H9 (cell line): ENCODE results near the gene PTPRN2. TPM values are rescaled to one million over a fixed set of nuclear protein-coding genes. Genes with fewer than 3 reads are reported as not detected.

Source experiments
- DNase-seq: peaks from one replicate; pipeline ENCODE4 v3.0.0-alpha.2; 2017
- H2AFZ ChIP-seq: one replicate; pipeline ENCODE4 v1.6.1; 2013; ENCODE audit warnings: mild to moderate bottlenecking, low read length, control low read depth, moderate library complexity
- H2AK5ac ChIP-seq: 2 replicates; pipeline ENCODE4 v1.6.1; 2013; ENCODE audit warnings: low read length, control low read depth, mixed read lengths; ENCODE audit not compliant: insufficient read length
- H2BK120ac ChIP-seq: one replicate; pipeline ENCODE4 v1.6.1; 2013; ENCODE audit warnings: low read depth, mild to moderate bottlenecking, low read length, control low read depth, inconsistent platforms; ENCODE audit not compliant: poor library complexity, severe bottlenecking
- H2BK12ac ChIP-seq: 2 replicates; pipeline ENCODE4 v1.6.1; 2013; ENCODE audit warnings: low read length, control low read depth, mixed read lengths, low read depth; ENCODE audit not compliant: insufficient read length
- H2BK15ac ChIP-seq: 2 replicates; pipeline ENCODE4 v1.6.1; 2013; ENCODE audit warnings: low read depth, low read length, control low read depth
- H2BK20ac ChIP-seq: one replicate; pipeline ENCODE4 v1.6.1; 2013; ENCODE audit warnings: low read depth, mild to moderate bottlenecking, low read length, control low read depth, inconsistent platforms; ENCODE audit not compliant: poor library complexity, severe bottlenecking
- H2BK5ac ChIP-seq: 2 replicates; pipeline ENCODE4 v1.6.1; 2013; ENCODE audit warnings: low read length, control low read depth, mixed read lengths; ENCODE audit not compliant: insufficient read length
- H3K14ac ChIP-seq: 2 replicates; pipeline ENCODE4 v1.6.1; 2013; ENCODE audit warnings: low read length, control low read depth; ENCODE audit not compliant: insufficient read depth
- H3K18ac ChIP-seq: 2 replicates; pipeline ENCODE4 v1.6.1; 2013; ENCODE audit warnings: low read depth, mild to moderate bottlenecking, mixed read lengths, low read length, control low read depth; ENCODE audit not compliant: insufficient read length
- H3K23ac ChIP-seq: 2 replicates; pipeline ENCODE4 v1.6.1; 2013; ENCODE audit warnings: low read length, control low read depth, mixed read lengths, low read depth; ENCODE audit not compliant: insufficient read length
- H3K23me2 ChIP-seq: 2 replicates; pipeline ENCODE4 v1.6.1; 2013; ENCODE audit warnings: low read depth, mild to moderate bottlenecking, mixed read lengths, low read length, control low read depth; ENCODE audit not compliant: insufficient read length, poor library complexity, severe bottlenecking
- H3K27ac ChIP-seq: 2 replicates; pipeline ENCODE4 v1.5.1; 2013; ENCODE audit warnings: low read length, control low read depth, mixed read lengths, low read depth; ENCODE audit not compliant: insufficient read length
- H3K27me3 ChIP-seq: 2 replicates; pipeline ENCODE4 v1.6.1; 2013; ENCODE audit warnings: low read length, control low read depth, inconsistent platforms; ENCODE audit not compliant: insufficient read depth
- H3K4ac ChIP-seq: 2 replicates; pipeline ENCODE4 v1.6.1; 2013; ENCODE audit warnings: low read depth, mild to moderate bottlenecking, control low read depth, inconsistent platforms, low read length, moderate library complexity
- H3K4me1 ChIP-seq: 2 replicates; pipeline ENCODE4 v1.6.1; 2013; ENCODE audit warnings: low read length, control low read depth, inconsistent platforms; ENCODE audit not compliant: insufficient read depth
- H3K4me2 ChIP-seq: 2 replicates; pipeline ENCODE4 v1.6.1; 2013; ENCODE audit warnings: low read length, control low read depth, mixed read lengths; ENCODE audit not compliant: insufficient read length, insufficient read depth
- H3K56ac ChIP-seq: 2 replicates; pipeline ENCODE4 v1.6.1; 2013; ENCODE audit warnings: low read depth, mild to moderate bottlenecking, mixed read lengths, low read length, control low read depth; ENCODE audit not compliant: insufficient read length
- H3K79me1 ChIP-seq: 2 replicates; pipeline ENCODE4 v1.6.1; 2013; ENCODE audit warnings: low read depth, mild to moderate bottlenecking, moderate library complexity, low read length, control low read depth, inconsistent platforms; ENCODE audit not compliant: insufficient read depth, poor library complexity, severe bottlenecking
- H3K79me2 ChIP-seq: 2 replicates; pipeline ENCODE4 v1.6.1; 2013; ENCODE audit warnings: low read length, control low read depth, inconsistent platforms; ENCODE audit not compliant: insufficient read depth
- H3K9ac ChIP-seq: 2 replicates; pipeline ENCODE4 v1.6.1; 2013; ENCODE audit warnings: low read length, control low read depth, mixed read lengths; ENCODE audit not compliant: insufficient read length; ENCODE audit errors: extremely low read depth
- H3K9me3 ChIP-seq: one replicate; pipeline ENCODE4 v1.6.1; 2013; ENCODE audit warnings: low read depth, low read length, inconsistent platforms; ENCODE audit not compliant: control insufficient read depth
- H3T11ph ChIP-seq: one replicate; pipeline ENCODE4 v1.6.1; 2013; ENCODE audit warnings: mild to moderate bottlenecking, low read length, control low read depth, inconsistent platforms
- H4K20me1 ChIP-seq: one replicate; pipeline ENCODE4 v1.6.1; 2013; ENCODE audit not compliant: control insufficient read depth, insufficient read length, insufficient read depth
- H4K5ac ChIP-seq: 2 replicates; pipeline ENCODE4 v1.6.1; 2013; ENCODE audit warnings: low read depth, mild to moderate bottlenecking, mixed read lengths, low read length, control low read depth; ENCODE audit not compliant: insufficient read length
- H4K8ac ChIP-seq: replicated peaks from 2 replicates; pipeline ENCODE4 v1.6.1; 2013; ENCODE audit warnings: low read length, control low read depth, mixed read lengths, low read depth; ENCODE audit not compliant: insufficient read length
- H4K91ac ChIP-seq: 2 replicates; pipeline ENCODE4 v1.6.1; 2013; ENCODE audit warnings: low read depth, mild to moderate bottlenecking, moderate library complexity, mixed read lengths, low read length, control low read depth; ENCODE audit not compliant: insufficient read length
- H3K27ac Mint-ChIP-seq, 3 experiments: 2 replicates in 2 of 3; 3 replicates in 1 of 3; pipeline ENCODE4 v1.8.0; 2020 to 2021; ENCODE audit warnings: mixed read lengths in 3 of 3, mild to moderate bottlenecking in 1 of 3, moderate library complexity in 1 of 3
- H3K27me3 Mint-ChIP-seq: 2 replicates; pipeline ENCODE4 v1.8.0; 2021; ENCODE audit warnings: low read depth, mild to moderate bottlenecking, moderate library complexity, mixed read lengths
- H3K36me3 Mint-ChIP-seq, 3 experiments: 2 replicates in 2 of 3; 3 replicates in 1 of 3; pipeline ENCODE4 v1.8.0; 2020 to 2021; ENCODE audit warnings: low read depth in 3 of 3, mixed read lengths in 3 of 3; ENCODE audit not compliant: insufficient read depth in 1 of 3
- H3K4me1 Mint-ChIP-seq, 2 experiments: 2 replicates each; pipeline ENCODE4 v1.8.0; 2020; ENCODE audit warnings: mixed read lengths in 2 of 2
- H3K4me3 Mint-ChIP-seq, 2 experiments: 2 replicates in 1 of 2; 3 replicates in 1 of 2; pipeline ENCODE4 v1.8.0; 2020 to 2021; ENCODE audit warnings: mild to moderate bottlenecking in 2 of 2, mixed read lengths in 2 of 2, moderate library complexity in 1 of 2
- H3K9me3 Mint-ChIP-seq, 2 experiments: 2 replicates in 1 of 2; 3 replicates in 1 of 2; pipeline ENCODE4 v1.8.0; 2020; ENCODE audit warnings: mild to moderate bottlenecking in 2 of 2, mixed read lengths in 2 of 2, moderate library complexity in 1 of 2
- CTCF ChIP-seq: fragments of 200-600 bp; sonication (generic); conservative IDR thresholded peaks from 3 replicates; pipeline ENCODE4 v1.8.0; 2021; ENCODE audit warnings: antibody characterized with exemption, mild to moderate bottlenecking
- WGBS: extraction: QIAGEN DNeasy Blood & Tissue Kit; methylation state at CpG from one replicate; pipeline ENCODE4 v1.1.7; 2013; ENCODE audit warnings: missing lambda C conversion rate, low lambda C conversion rate, mixed read lengths; ENCODE audit not compliant: insufficient read length; ENCODE audit errors: extremely low coverage; 5-methylcytosine and 5-hydroxymethylcytosine counted together
- total RNA-seq: library from RNA; stranded (reverse); gene quantifications from 2 replicates; pipeline ENCODE4 v1.2.1, GENCODE V29; 2021

The PTPRN2 gene
- total RNA-seq, 1 experiment from 2014 or later, result 5.2 TPM

GRCh38 chr7:158616050-158616449, 28.4 kb upstream of the PTPRN2 start:
- peaks cover 35 to 39% of the 10 kb centered on the region in 2 experiments for H3K4me1 Mint-ChIP-seq
- no peaks in the 10 kb centered on the region for H3K9me3 Mint-ChIP-seq
- Histone ChIP-seq H2BK15ac (no peak overlapping the region), H4K8ac (no peak overlapping the region), H3K4ac (no peak overlapping the region), H4K5ac (no peak overlapping the region), H3K4me2 (no peak overlapping the region), H3K79me2 (no peaks in the 10 kb centered on the region), H3K56ac (no peak overlapping the region), H3K23me2 (no peaks in the 10 kb centered on the region), H2BK5ac (no peak overlapping the region), H2AFZ (no peak overlapping the region), H4K20me1 (no peaks in the 10 kb centered on the region), H2BK12ac (no peak overlapping the region), H3K27ac (no peak overlapping the region), H3K18ac (no peak overlapping the region), H3T11ph (no peak overlapping the region), H2BK120ac (no peak overlapping the region), H3K4me1 (peaks cover 8% of the 10 kb centered on the region), H4K91ac (no peak overlapping the region), H2AK5ac (no peak overlapping the region), H3K14ac (no peak overlapping the region), H3K79me1 (no peaks in the 10 kb centered on the region), H3K23ac (no peak overlapping the region), H3K9me3 (no peaks in the 10 kb centered on the region), H2BK20ac (no peak overlapping the region), H3K9ac (no peak overlapping the region), H3K27me3 (no peaks in the 10 kb centered on the region)
- WGBS, result no CpG with 5 or more reads among the region's 2 CpGs
- peaks cover 0 to 14% (median 11%) of the 10 kb centered on the region in 3 experiments; a peak in 6 of 7 replicates for H3K36me3 Mint-ChIP-seq
- peak overlapping the region in 1 of 3 experiments; percentile 75; a peak in 2 of 7 replicates for H3K27ac Mint-ChIP-seq
- no peak overlapping the region for H3K4me3 Mint-ChIP-seq
- no peak for TF ChIP-seq CTCF
- no peaks in the 10 kb centered on the region for H3K27me3 Mint-ChIP-seq
- DNase-seq, result no peak
